Measurements from ENCODE around the gene DPH6. TPM values are rescaled to one million over a fixed set of nuclear protein-coding genes. Genes with fewer than 3 reads are reported as not detected.

The DPH6 gene
- total and polyA plus RNA-seq, 4 donors, result 3.4 to 14.3 (median 10.4) TPM

DNA sequence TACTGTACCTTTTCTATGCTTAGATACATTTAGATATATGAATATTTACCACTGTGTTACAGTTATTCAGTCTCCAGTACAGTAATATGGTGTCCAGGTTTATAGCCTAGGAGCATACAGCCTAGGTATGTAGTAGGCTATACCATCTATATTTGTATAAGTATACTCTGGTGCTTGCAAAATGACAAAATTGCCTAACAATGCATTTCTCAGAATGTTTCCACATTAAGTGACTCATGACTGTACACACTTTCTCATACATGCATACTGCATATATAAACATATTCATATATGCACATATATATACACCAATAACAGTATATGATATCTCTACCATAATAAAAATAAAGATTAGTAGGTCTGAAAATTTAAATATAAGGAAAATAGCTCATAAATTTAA lies 169.3 kb downstream of the DPH6 start:
- Histone ChIP-seq H3K9me3 (ENCODE audit: control insufficient read depth in 4 of 4, low read length in 3 of 4) (no peaks in the 10 kb centered on the region), H3K27ac (ENCODE audit: low read depth in 1 of 2, low read length in 2 of 2) (no peak overlapping the region), H3K4me3 (ENCODE audit: low read depth in 1 of 3, low read length in 3 of 3) (no peak overlapping the region), H3K36me3 (ENCODE audit: control insufficient read depth in 4 of 4, insufficient read depth in 3 of 4, low read depth in 1 of 4, low read length in 3 of 4) (peaks cover 0 to 8% (median 1%) of the 10 kb centered on the region in 4 donors), H3K4me1 (ENCODE audit: control insufficient read depth in 4 of 4, insufficient read depth in 4 of 4, low read length in 3 of 4) (no peaks in the 10 kb centered on the region), H3K27me3 (ENCODE audit: control insufficient read depth in 4 of 4, insufficient read depth in 4 of 4, low read length in 3 of 4) (no peaks in the 10 kb centered on the region), H3K9ac (ENCODE audit: low read depth in 1 of 2, low read length in 2 of 2) (no peak overlapping the region)
- no peak for DNase-seq (ENCODE audit: low spot score)
- TF ChIP-seq, protein P1, sequence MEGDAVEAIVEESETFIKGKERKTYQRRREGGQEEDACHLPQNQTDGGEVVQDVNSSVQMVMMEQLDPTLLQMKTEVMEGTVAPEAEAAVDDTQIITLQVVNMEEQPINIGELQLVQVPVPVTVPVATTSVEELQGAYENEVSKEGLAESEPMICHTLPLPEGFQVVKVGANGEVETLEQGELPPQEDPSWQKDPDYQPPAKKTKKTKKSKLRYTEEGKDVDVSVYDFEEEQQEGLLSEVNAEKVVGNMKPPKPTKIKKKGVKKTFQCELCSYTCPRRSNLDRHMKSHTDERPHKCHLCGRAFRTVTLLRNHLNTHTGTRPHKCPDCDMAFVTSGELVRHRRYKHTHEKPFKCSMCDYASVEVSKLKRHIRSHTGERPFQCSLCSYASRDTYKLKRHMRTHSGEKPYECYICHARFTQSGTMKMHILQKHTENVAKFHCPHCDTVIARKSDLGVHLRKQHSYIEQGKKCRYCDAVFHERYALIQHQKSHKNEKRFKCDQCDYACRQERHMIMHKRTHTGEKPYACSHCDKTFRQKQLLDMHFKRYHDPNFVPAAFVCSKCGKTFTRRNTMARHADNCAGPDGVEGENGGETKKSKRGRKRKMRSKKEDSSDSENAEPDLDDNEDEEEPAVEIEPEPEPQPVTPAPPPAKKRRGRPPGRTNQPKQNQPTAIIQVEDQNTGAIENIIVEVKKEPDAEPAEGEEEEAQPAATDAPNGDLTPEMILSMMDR (IDR thresholded peaks at IDR 0.05; ENCODE audit: low read depth, low read length, missing input control), result no peak
- TF ChIP-seq FOXA1 (IDR thresholded peaks at IDR 0.05) (no peak), YY1 (IDR thresholded peaks at IDR 0.05) (no peak), HNF4A (conservative IDR thresholded peaks at IDR 0.05) (no peak), RAD21 (IDR thresholded peaks at IDR 0.05) (no peak), TAF1 (conservative IDR thresholded peaks at IDR 0.05) (no peak), SP1 (IDR thresholded peaks at IDR 0.05) (no peak), HNF4G (IDR thresholded peaks at IDR 0.05) (no peak), EGR1 (IDR thresholded peaks at IDR 0.05; ENCODE audit: low read depth in 2 of 2) (no peak), RXRA (IDR thresholded peaks at IDR 0.05) (no peak), NR2F2 (IDR thresholded peaks at IDR 0.05) (no peak), JUND (IDR thresholded peaks at IDR 0.05) (no peak)
- TF ChIP-seq, protein P2, sequence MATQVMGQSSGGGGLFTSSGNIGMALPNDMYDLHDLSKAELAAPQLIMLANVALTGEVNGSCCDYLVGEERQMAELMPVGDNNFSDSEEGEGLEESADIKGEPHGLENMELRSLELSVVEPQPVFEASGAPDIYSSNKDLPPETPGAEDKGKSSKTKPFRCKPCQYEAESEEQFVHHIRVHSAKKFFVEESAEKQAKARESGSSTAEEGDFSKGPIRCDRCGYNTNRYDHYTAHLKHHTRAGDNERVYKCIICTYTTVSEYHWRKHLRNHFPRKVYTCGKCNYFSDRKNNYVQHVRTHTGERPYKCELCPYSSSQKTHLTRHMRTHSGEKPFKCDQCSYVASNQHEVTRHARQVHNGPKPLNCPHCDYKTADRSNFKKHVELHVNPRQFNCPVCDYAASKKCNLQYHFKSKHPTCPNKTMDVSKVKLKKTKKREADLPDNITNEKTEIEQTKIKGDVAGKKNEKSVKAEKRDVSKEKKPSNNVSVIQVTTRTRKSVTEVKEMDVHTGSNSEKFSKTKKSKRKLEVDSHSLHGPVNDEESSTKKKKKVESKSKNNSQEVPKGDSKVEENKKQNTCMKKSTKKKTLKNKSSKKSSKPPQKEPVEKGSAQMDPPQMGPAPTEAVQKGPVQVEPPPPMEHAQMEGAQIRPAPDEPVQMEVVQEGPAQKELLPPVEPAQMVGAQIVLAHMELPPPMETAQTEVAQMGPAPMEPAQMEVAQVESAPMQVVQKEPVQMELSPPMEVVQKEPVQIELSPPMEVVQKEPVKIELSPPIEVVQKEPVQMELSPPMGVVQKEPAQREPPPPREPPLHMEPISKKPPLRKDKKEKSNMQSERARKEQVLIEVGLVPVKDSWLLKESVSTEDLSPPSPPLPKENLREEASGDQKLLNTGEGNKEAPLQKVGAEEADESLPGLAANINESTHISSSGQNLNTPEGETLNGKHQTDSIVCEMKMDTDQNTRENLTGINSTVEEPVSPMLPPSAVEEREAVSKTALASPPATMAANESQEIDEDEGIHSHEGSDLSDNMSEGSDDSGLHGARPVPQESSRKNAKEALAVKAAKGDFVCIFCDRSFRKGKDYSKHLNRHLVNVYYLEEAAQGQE (IDR thresholded peaks at IDR 0.05), result no peak
- TF ChIP-seq, protein P3, sequence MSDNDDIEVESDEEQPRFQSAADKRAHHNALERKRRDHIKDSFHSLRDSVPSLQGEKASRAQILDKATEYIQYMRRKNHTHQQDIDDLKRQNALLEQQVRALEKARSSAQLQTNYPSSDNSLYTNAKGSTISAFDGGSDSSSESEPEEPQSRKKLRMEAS (IDR thresholded peaks at IDR 0.05), result no peak
- TF ChIP-seq, protein P4, sequence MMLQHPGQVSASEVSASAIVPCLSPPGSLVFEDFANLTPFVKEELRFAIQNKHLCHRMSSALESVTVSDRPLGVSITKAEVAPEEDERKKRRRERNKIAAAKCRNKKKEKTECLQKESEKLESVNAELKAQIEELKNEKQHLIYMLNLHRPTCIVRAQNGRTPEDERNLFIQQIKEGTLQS (IDR thresholded peaks at IDR 0.05), result no peak
- TF ChIP-seq, protein P5, sequence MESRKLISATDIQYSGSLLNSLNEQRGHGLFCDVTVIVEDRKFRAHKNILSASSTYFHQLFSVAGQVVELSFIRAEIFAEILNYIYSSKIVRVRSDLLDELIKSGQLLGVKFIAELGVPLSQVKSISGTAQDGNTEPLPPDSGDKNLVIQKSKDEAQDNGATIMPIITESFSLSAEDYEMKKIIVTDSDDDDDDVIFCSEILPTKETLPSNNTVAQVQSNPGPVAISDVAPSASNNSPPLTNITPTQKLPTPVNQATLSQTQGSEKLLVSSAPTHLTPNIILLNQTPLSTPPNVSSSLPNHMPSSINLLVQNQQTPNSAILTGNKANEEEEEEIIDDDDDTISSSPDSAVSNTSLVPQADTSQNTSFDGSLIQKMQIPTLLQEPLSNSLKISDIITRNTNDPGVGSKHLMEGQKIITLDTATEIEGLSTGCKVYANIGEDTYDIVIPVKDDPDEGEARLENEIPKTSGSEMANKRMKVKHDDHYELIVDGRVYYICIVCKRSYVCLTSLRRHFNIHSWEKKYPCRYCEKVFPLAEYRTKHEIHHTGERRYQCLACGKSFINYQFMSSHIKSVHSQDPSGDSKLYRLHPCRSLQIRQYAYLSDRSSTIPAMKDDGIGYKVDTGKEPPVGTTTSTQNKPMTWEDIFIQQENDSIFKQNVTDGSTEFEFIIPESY (IDR thresholded peaks at IDR 0.05), result no peak

DNA sequence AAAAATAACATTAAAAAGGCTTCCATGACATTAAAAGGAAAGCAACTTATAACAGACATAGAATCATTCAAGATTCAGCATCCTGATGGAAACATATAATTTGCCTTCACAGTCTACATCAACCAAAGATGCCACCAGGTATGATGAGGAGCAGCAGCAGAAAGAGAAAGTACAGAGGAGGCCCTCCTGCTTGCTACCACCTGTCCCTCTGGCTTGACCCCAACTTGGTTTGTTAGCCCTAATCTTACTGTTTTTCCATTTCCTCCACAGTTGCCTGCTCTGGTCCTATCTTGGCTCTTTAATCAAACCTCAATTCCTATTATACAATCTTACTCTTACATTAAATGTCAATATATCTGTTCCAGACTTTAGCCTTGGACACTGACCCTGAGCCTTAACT lies 171.3 kb downstream of the DPH6 start:
- no peaks in the 10 kb centered on the region for H3K27me3 ChIP-seq (ENCODE audit: control insufficient read depth in 4 of 4, insufficient read depth in 4 of 4, low read length in 3 of 4)
- no peaks in the 10 kb centered on the region for H3K4me1 ChIP-seq (ENCODE audit: control insufficient read depth in 4 of 4, insufficient read depth in 4 of 4, low read length in 3 of 4)
- H3K27ac ChIP-seq (ENCODE audit: low read depth in 1 of 2, low read length in 2 of 2), result no peak overlapping the region
- H3K9me3 ChIP-seq (ENCODE audit: control insufficient read depth in 4 of 4, low read length in 3 of 4), result no peaks in the 10 kb centered on the region
- no peak overlapping the region for H3K9ac ChIP-seq (ENCODE audit: low read depth in 1 of 2, low read length in 2 of 2)
- H3K4me3 ChIP-seq (ENCODE audit: low read depth in 1 of 3, low read length in 3 of 3), result no peak overlapping the region
- peaks cover 0 to 5% (median 1%) of the 10 kb centered on the region in 4 donors for H3K36me3 ChIP-seq (ENCODE audit: control insufficient read depth in 4 of 4, insufficient read depth in 3 of 4, low read depth in 1 of 4, low read length in 3 of 4)
- DNase-seq (ENCODE audit: low spot score), result no peak
- no peak for TF ChIP-seq HNF4G (IDR thresholded peaks at IDR 0.05)
- no peak for TF ChIP-seq EGR1 (IDR thresholded peaks at IDR 0.05; ENCODE audit: low read depth in 2 of 2)
- no peak for TF ChIP-seq HNF4A (conservative IDR thresholded peaks at IDR 0.05)
- TF ChIP-seq NR2F2 (IDR thresholded peaks at IDR 0.05), result no peak
- no peak for TF ChIP-seq RAD21 (IDR thresholded peaks at IDR 0.05)
- TF ChIP-seq, protein P2 (IDR thresholded peaks at IDR 0.05), result no peak
- TF ChIP-seq JUND (IDR thresholded peaks at IDR 0.05), result no peak
- TF ChIP-seq FOXA1 (IDR thresholded peaks at IDR 0.05), result no peak
- TF ChIP-seq, protein P3 (IDR thresholded peaks at IDR 0.05), result no peak
- TF ChIP-seq, protein P4 (IDR thresholded peaks at IDR 0.05), result no peak
- TF ChIP-seq GABPA (IDR thresholded peaks at IDR 0.05 in 1 of 2, conservative IDR thresholded peaks at IDR 0.05 in 1 of 2), result no peak
- TF ChIP-seq RXRA (IDR thresholded peaks at IDR 0.05), result no peak
- no peak for TF ChIP-seq TAF1 (conservative IDR thresholded peaks at IDR 0.05)
